IPS DF 6.9 (cell line): ENCODE results near the gene ZNF853.

Source experiments
- DNase-seq: peaks from one replicate; pipeline ENCODE4 v3.0.0-alpha.2; 2013; ENCODE audit warnings: low read depth, low spot score
- H3K27ac ChIP-seq: one replicate; pipeline ENCODE4 v1.5.1; 2013; ENCODE audit warnings: low read length, control low read depth
- H3K27me3 ChIP-seq: 2 replicates; pipeline ENCODE4 v1.6.1; 2013; ENCODE audit warnings: mild to moderate bottlenecking, low read length; ENCODE audit not compliant: control insufficient read depth, insufficient read depth
- H3K36me3 ChIP-seq: 2 replicates; pipeline ENCODE4 v1.6.1; 2013; ENCODE audit warnings: low read length; ENCODE audit not compliant: control insufficient read depth, insufficient read depth
- H3K4me1 ChIP-seq: 2 replicates; pipeline ENCODE4 v1.6.1; 2013; ENCODE audit warnings: low read length; ENCODE audit not compliant: control insufficient read depth, insufficient read depth
- H3K4me3 ChIP-seq: 2 replicates; pipeline ENCODE4 v1.5.1; 2013; ENCODE audit warnings: mild to moderate bottlenecking, low read length
- H3K9me3 ChIP-seq: 2 replicates; pipeline ENCODE4 v1.6.1; 2013; ENCODE audit warnings: low read length, inconsistent platforms; ENCODE audit not compliant: control insufficient read depth, insufficient read depth
- WGBS: extraction: QIAGEN DNeasy Blood & Tissue Kit; methylation state at CpG from one replicate; pipeline ENCODE4 v1.1.7; 2013; ENCODE audit warnings: mixed read lengths, missing lambda C conversion rate; ENCODE audit not compliant: insufficient read length, insufficient coverage; 5-methylcytosine and 5-hydroxymethylcytosine counted together

The ZNF853 gene

GRCh38 chr7:6636741-6637543 lies 21.5 kb downstream of the ZNF853 start, which contains the start of gene ZNF316:
TSS of gene ZNF316 (plus strand) at chr7:6637318. CDS start at chr7:6642410, 5,092 bp downstream.
- Histone ChIP-seq H3K9me3 (no peaks in the 10 kb centered on the region), H3K27ac (no peak within 1 kb of the TSS), H3K27me3 (no peaks in the 10 kb centered on the region), H3K4me1 (peaks cover 2% of the 10 kb centered on the region; the same call in 1 of the 2 replicates), H3K4me3 (peak within 1 kb of the TSS; percentile 87; the same call in 1 of the 2 replicates), H3K36me3 (0 out of 2 replicates have a peak, but pooled peaks cover 2% of the 10 kb centered on the region)
- no CpG with 5 or more reads among the region's 104 CpGs for WGBS
- no peak for DNase-seq

GRCh38 chr7:6637544-6638229 lies 22.3 kb downstream of the ZNF853 start:
- Histone ChIP-seq H3K36me3 (peaks cover 4% of the 10 kb centered on the region; the same call in 1 of the 2 replicates), H3K27me3 (no peaks in the 10 kb centered on the region), H3K4me1 (peaks cover 2% of the 10 kb centered on the region; the same call in 1 of the 2 replicates), H3K4me3 (peak overlapping the region; percentile 87; the same call in 1 of the 2 replicates), H3K27ac (no peak overlapping the region), H3K9me3 (no peaks in the 10 kb centered on the region)
- WGBS, result no CpG with 5 or more reads among the region's 60 CpGs
- no peak for DNase-seq

GRCh38 chr7:6639032-6639431 lies 23.6 kb downstream of the ZNF853 start:
- H3K27ac ChIP-seq, result no peak overlapping the region
- H3K4me3 ChIP-seq, result no peak overlapping the region
- H3K27me3 ChIP-seq, result no peaks in the 10 kb centered on the region
- no CpG with 5 or more reads among the region's 4 CpGs for WGBS
- peaks cover 2% of the 10 kb centered on the region; the same call in 1 of the 2 replicates for H3K4me1 ChIP-seq
- H3K36me3 ChIP-seq, result peaks cover 7% of the 10 kb centered on the region
- no peaks in the 10 kb centered on the region for H3K9me3 ChIP-seq
- DNase-seq, result no peak

- Histone ChIP-seq H3K36me3 (peaks cover 7% of the 10 kb centered on the region), H3K4me1 (peaks cover 2% of the 10 kb centered on the region; the same call in 1 of the 2 replicates), H3K4me3 (no peak overlapping the region), H3K27ac (no peak overlapping the region), H3K9me3 (no peaks in the 10 kb centered on the region), H3K27me3 (no peaks in the 10 kb centered on the region)
- no CpG with 5 or more reads among the region's 11 CpGs for WGBS
- DNase-seq, result no peak
Observed at GRCh38 chr7:6639627-6640026, 24.2 kb downstream of the ZNF853 start.

- no peak overlapping the region for H3K4me3 ChIP-seq
- peak; percentile 55 for DNase-seq
- H3K9me3 ChIP-seq, result no peaks in the 10 kb centered on the region
- no peaks in the 10 kb centered on the region for H3K27me3 ChIP-seq
- peaks cover 7% of the 10 kb centered on the region for H3K36me3 ChIP-seq
- no CpG with 5 or more reads among the region's 11 CpGs for WGBS
- peaks cover 2% of the 10 kb centered on the region; the same call in 1 of the 2 replicates for H3K4me1 ChIP-seq
- H3K27ac ChIP-seq, result no peak overlapping the region
Observed at GRCh38 chr7:6640246-6640721, 24.9 kb downstream of the ZNF853 start.

- H3K27ac ChIP-seq, result no peak overlapping the region
- H3K27me3 ChIP-seq, result no peaks in the 10 kb centered on the region
- no peaks in the 10 kb centered on the region for H3K9me3 ChIP-seq
- H3K36me3 ChIP-seq, result peaks cover 7% of the 10 kb centered on the region
- peaks cover 2% of the 10 kb centered on the region; the same call in 1 of the 2 replicates for H3K4me1 ChIP-seq
- H3K4me3 ChIP-seq, result no peak overlapping the region
- no peak for DNase-seq
- WGBS, result no CpG with 5 or more reads among the region's 15 CpGs
Observed at GRCh38 chr7:6641305-6642035, 26.1 kb downstream of the ZNF853 start.

- no CpG with 5 or more reads among the region's 24 CpGs for WGBS
- DNase-seq, result no peak
- Histone ChIP-seq H3K36me3 (peaks cover 7% of the 10 kb centered on the region), H3K4me1 (peaks cover 2% of the 10 kb centered on the region; the same call in 1 of the 2 replicates), H3K4me3 (no peak overlapping the region), H3K9me3 (no peaks in the 10 kb centered on the region), H3K27ac (no peak overlapping the region), H3K27me3 (no peaks in the 10 kb centered on the region)
Observed at GRCh38 chr7:6642239-6642839, 26.9 kb downstream of the ZNF853 start.

- peaks cover 7% of the 10 kb centered on the region for H3K36me3 ChIP-seq
- no CpG with 5 or more reads among the region's 22 CpGs for WGBS
- H3K27me3 ChIP-seq, result no peaks in the 10 kb centered on the region
- peaks cover 2% of the 10 kb centered on the region; the same call in 1 of the 2 replicates for H3K4me1 ChIP-seq
- H3K27ac ChIP-seq, result no peak overlapping the region
- no peaks in the 10 kb centered on the region for H3K9me3 ChIP-seq
- no peak for DNase-seq
- no peak overlapping the region for H3K4me3 ChIP-seq
Observed at GRCh38 chr7:6642861-6643640, 27.6 kb downstream of the ZNF853 start.

- Histone ChIP-seq H3K27ac (no peak overlapping the region), H3K4me1 (no peaks in the 10 kb centered on the region; the same call in 1 of the 2 replicates), H3K4me3 (no peak overlapping the region), H3K27me3 (no peaks in the 10 kb centered on the region), H3K9me3 (no peaks in the 10 kb centered on the region), H3K36me3 (peaks cover 7% of the 10 kb centered on the region)
- DNase-seq, result no peak
- no CpG with 5 or more reads among the region's 21 CpGs for WGBS
Observed at GRCh38 chr7:6643915-6644625, 28.7 kb downstream of the ZNF853 start.
